Measurements from ENCODE around the gene RAI14. TPM values are rescaled to one million over a fixed set of nuclear protein-coding genes. Genes with fewer than 3 reads are reported as not detected.

Gene RAI14
- total RNA-seq, 2 experiments from 2014 or later, result 0.92 to 12.3 TPM

GRCh38 chr5:34626036-34626435, 30.1 kb upstream of the RAI14 start:
- no peak for TF ChIP-seq CTCF (conservative IDR thresholded peaks at IDR 0.05; ENCODE audit: low read length)
- no peak for TF ChIP-seq EZH2phosphoT487 (IDR thresholded peaks at IDR 0.05; ENCODE audit: borderline replicate concordance, low read depth, low read length)
- Histone ChIP-seq H3K4me3 (ENCODE audit: low read depth, low read length, poor library complexity, severe bottlenecking) (no peak overlapping the region), H2AFZ (ENCODE audit: low read length) (no peak overlapping the region), H3K36me3 (ENCODE audit: insufficient read depth, low read length) (no peaks in the 10 kb centered on the region), H3K9me2 (ENCODE audit: insufficient read depth, low read length) (no peaks in the 10 kb centered on the region), H4K20me1 (ENCODE audit: insufficient read depth, low read length) (no peaks in the 10 kb centered on the region), H3K4me1 (ENCODE audit: insufficient read depth, low read length, poor library complexity, severe bottlenecking) (no peaks in the 10 kb centered on the region), H3K9me3 (ENCODE audit: low read length) (no peaks in the 10 kb centered on the region), H3K4me2 (ENCODE audit: low read length) (no peak overlapping the region), H3K79me2 (ENCODE audit: insufficient read depth, low read depth, low read length) (no peaks in the 10 kb centered on the region), H3K27ac (ENCODE audit: low read depth, low read length, poor library complexity, severe bottlenecking) (no peak overlapping the region)
- no peak for DNase-seq (ENCODE audit: low spot score)
- intact Hi-C loops (cut with micrococcal nuclease; ENCODE audit: unreplicated experiment), result no loop called here
- BruUV-seq (replicated peaks), result no TSS peak
- POLR2A ChIA-PET, result no interaction called here
- CTCF ChIA-PET (ENCODE audit: unreplicated experiment), result no interaction called here

DNA sequence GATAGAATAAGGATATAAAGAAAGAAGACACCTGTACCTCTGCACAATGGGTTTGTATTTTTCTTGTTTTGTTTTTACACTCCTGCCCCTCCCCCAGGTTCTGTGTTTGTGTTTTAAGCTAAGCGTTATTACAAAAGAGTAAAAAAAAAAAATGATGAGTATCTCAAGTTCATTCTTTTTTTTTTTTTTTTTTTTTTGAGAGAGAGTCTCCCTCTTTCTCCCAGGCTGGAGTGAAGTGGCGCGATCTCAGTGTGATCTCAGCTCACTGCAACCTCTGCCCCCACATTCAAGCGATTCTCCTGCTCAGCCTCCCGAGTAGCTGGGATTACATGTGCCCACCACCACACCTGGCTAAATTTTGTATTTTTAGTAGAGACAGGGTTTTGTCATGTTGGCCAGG, 29.4 kb upstream of the RAI14 start:
- intact Hi-C loops (cut with micrococcal nuclease; ENCODE audit: unreplicated experiment), result no loop called here
- H3K9me2 ChIP-seq (ENCODE audit: insufficient read depth, low read length), result no peaks in the 10 kb centered on the region
- no peak overlapping the region for H3K4me3 ChIP-seq (ENCODE audit: low read depth, low read length, poor library complexity, severe bottlenecking)
- no peak overlapping the region for H3K27ac ChIP-seq (ENCODE audit: low read depth, low read length, poor library complexity, severe bottlenecking)
- no TSS peak for BruUV-seq (replicated peaks)
- DNase-seq (ENCODE audit: low spot score), result no peak
- TF ChIP-seq EZH2phosphoT487 (IDR thresholded peaks at IDR 0.05; ENCODE audit: borderline replicate concordance, low read depth, low read length) (no peak), CTCF (conservative IDR thresholded peaks at IDR 0.05; ENCODE audit: low read length) (no peak)
- H3K36me3 ChIP-seq (ENCODE audit: insufficient read depth, low read length), result no peaks in the 10 kb centered on the region
- H4K20me1 ChIP-seq (ENCODE audit: insufficient read depth, low read length), result no peaks in the 10 kb centered on the region
- no peak overlapping the region for H2AFZ ChIP-seq (ENCODE audit: low read length)
- H3K9me3 ChIP-seq (ENCODE audit: low read length), result no peaks in the 10 kb centered on the region
- POLR2A ChIA-PET, result interaction anchor here (1.2 kb wide), 1 partner anchor 10 kb away, joined by 4 read pairs; no protein-coding TSS in a partner anchor
- H3K79me2 ChIP-seq (ENCODE audit: insufficient read depth, low read depth, low read length), result no peaks in the 10 kb centered on the region
- H3K4me2 ChIP-seq (ENCODE audit: low read length), result no peak overlapping the region
- CTCF ChIA-PET (ENCODE audit: unreplicated experiment), result no interaction called here
- no peaks in the 10 kb centered on the region for H3K4me1 ChIP-seq (ENCODE audit: insufficient read depth, low read length, poor library complexity, severe bottlenecking)

GRCh38 chr5:34627794-34628193, 28.3 kb upstream of the RAI14 start:
- no peaks in the 10 kb centered on the region for H3K4me1 ChIP-seq (ENCODE audit: insufficient read depth, low read length, poor library complexity, severe bottlenecking)
- ChIA-PET CTCF (ENCODE audit: unreplicated experiment) (no interaction called here), POLR2A (interaction anchor here (0.6 to 1.2 kb wide), 2 partner anchors 11 to 48 kb away, joined by 3 to 4 read pairs; no protein-coding TSS in a partner anchor)
- BruUV-seq (replicated peaks), result no TSS peak
- no peak for DNase-seq (ENCODE audit: low spot score)
- no peaks in the 10 kb centered on the region for H3K9me3 ChIP-seq (ENCODE audit: low read length)
- no peak overlapping the region for H3K27ac ChIP-seq (ENCODE audit: low read depth, low read length, poor library complexity, severe bottlenecking)
- H3K4me3 ChIP-seq (ENCODE audit: low read depth, low read length, poor library complexity, severe bottlenecking), result no peak overlapping the region
- intact Hi-C loops (cut with micrococcal nuclease; ENCODE audit: unreplicated experiment), result no loop called here
- H3K9me2 ChIP-seq (ENCODE audit: insufficient read depth, low read length), result no peaks in the 10 kb centered on the region
- no peaks in the 10 kb centered on the region for H3K36me3 ChIP-seq (ENCODE audit: insufficient read depth, low read length)
- H3K4me2 ChIP-seq (ENCODE audit: low read length), result no peak overlapping the region
- H3K79me2 ChIP-seq (ENCODE audit: insufficient read depth, low read depth, low read length), result no peaks in the 10 kb centered on the region
- TF ChIP-seq EZH2phosphoT487 (IDR thresholded peaks at IDR 0.05; ENCODE audit: borderline replicate concordance, low read depth, low read length) (no peak), CTCF (conservative IDR thresholded peaks at IDR 0.05; ENCODE audit: low read length) (no peak)
- H4K20me1 ChIP-seq (ENCODE audit: insufficient read depth, low read length), result no peaks in the 10 kb centered on the region
- H2AFZ ChIP-seq (ENCODE audit: low read length), result no peak overlapping the region
